HG03439 (cell line): ENCODE results near the gene FAM219A.
"Not testable (repeated sequence)": the region's sequence is repeated elsewhere in the genome, so short reads cannot be mapped to it uniquely, and the experiment has no call there.

Source experiments
- ATAC-seq: cut with Tn5 transposase; IDR thresholded peaks from one replicate; pipeline ENCODE4 v1.9.1; 2021; ENCODE audit warnings: mild to moderate bottlenecking, moderate library complexity; ENCODE audit not compliant: unreplicated experiment

The FAM219A gene

GRCh38 chr9:34485822-34486221 lies 27.5 kb upstream of the FAM219A start:
- no peak for ATAC-seq

DNA sequence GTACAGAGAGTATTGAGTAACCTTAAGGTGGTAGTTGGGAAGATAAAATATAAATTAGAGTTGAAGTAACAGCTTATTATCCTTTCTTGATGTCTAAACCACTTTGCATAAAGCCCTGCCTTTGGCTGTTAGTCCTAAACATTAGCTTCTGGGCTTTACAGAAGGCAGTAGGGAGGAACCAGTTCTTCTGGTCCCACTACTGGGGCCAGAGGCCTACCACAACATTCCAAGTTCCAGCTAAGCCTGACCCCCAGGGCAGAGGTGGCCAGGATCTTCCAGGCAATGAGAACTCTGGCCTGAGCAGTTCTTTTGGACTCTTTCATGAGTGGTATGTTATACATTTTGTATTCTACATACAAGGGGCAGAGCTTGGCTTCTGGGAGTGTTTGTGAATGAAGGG lies 26.3 kb upstream of the FAM219A start:
- no peak for ATAC-seq

DNA sequence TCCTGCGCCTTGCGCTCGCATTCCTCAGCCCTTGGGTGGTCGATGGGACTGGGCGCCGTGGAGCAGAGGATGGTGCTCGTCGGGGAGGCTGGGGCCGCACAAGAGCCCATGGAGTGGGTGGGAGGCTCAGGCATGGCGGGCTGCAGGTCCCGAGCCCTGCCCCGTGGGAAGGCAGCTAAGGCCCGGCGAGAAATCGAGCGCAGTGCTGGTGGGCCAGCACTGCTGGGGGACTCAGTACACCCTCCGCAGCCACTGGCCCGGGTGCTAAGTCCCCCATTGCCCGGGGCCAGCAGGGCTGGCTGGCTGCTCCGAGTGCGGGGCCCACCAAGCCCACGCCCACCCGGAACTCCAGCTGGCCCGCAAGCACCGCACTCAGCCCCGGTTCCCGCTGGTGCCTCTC lies 24.4 kb upstream of the FAM219A start:
- ATAC-seq, result not testable (repeated sequence)

DNA sequence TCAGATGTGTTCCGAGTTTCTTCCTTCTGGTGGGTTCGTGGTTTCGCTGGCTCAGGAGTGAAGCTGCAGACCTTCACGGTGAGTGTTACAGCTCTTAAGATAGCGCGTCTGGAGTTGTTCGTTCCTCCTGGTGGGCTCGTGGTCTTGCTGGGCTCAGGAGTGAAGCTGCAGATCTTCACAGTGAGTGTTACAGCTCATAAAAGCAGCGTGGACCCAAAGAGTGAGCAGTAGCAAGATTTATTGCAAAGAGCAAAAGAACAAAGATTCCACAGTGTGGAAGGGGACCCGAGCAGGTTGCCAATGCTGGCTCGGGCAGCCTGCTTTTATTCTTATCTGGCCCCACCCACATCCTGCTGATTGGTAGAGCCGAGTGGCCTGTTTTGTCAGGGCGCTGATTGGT lies 23.2 kb upstream of the FAM219A start:
- ATAC-seq, result not testable (repeated sequence)

DNA sequence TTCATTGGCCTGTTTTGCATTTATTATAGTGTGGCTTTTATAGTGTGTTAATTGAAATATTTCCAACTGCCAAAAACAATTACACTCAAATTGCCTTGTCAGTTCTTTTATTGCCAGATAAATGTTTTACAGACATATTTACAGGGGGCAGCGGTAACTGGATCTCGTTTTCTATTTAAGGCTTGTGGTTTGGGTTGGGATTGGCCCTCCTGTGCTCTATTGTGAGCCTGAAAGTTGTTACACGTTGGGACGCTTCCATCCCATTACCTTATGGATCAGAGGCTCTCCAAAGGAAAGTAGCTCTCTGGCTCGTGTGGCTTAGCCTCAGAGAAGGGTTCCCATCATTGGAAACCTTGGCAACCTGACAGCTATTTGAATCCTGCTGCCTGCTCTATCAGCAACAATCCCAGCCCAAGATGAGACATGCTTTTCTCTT lies 21.1 kb upstream of the FAM219A start:
- no peak for ATAC-seq

- ATAC-seq, result no peak
These were observed 19.2 kb upstream of the FAM219A start for GRCh38 chr9:34477541-34477940.

DNA sequence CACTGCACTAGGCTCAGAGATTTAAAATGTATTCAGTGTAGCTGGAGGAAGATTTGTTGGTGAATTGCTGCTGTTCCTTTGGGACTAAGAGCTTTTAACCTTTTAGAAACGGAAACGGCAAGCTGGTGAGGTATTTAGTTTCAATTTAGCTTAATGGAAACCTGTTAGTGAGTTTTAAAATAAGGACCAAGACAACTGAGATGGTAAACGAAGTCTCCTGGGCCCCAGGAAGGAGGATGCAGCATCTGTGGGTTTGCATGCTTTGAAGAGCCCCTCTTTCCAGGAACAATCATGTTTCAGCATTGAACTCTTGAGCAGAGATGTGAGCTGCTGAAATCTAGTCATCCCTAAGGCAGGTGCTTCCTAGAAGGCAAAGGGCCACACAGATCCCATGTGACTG lies 16.7 kb upstream of the FAM219A start:
- no peak for ATAC-seq

DNA sequence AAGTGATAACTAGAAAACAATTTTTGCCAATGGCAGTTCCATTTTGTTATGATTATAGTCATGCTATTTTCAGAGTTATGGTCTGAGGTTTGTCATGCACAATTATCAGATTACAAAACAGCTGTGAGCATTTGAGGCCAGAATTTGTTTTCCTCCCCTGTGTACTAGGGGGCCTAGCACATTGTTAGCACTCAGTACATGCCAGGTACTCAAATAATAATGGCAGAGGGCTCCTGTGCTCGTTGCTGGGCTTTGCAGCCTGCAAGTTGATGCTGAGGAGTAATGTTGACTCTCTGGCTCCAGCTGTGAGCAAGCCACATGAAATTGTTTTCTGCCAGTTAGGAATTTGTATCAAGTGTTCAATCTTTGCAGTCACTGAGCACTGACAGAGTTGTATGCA lies 7.1 kb upstream of the FAM219A start:
- no peak for ATAC-seq

- no peak for ATAC-seq
These were observed 6.2 kb upstream of the FAM219A start for GRCh38 chr9:34464571-34464970.

DNA sequence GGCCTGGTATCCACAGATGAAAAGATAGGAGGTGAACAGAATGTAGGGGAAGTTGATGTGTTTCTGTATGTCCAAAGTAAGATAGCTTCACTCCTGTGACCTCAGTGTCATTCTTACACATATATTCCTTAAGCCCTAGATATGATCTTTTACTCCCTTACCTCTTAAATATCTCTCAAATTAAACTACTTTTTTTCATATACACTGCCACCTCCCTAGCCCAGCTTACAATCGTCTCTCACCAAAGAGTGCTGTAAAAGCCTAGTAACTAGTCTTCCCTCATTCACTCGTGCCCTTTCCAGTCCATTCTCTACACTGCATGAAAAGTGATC lies 5.5 kb upstream of the FAM219A start:
- ATAC-seq, result no peak

GRCh38 chr9:34463098-34463900 lies 4.9 kb upstream of the FAM219A start:
- no peak for ATAC-seq

DNA sequence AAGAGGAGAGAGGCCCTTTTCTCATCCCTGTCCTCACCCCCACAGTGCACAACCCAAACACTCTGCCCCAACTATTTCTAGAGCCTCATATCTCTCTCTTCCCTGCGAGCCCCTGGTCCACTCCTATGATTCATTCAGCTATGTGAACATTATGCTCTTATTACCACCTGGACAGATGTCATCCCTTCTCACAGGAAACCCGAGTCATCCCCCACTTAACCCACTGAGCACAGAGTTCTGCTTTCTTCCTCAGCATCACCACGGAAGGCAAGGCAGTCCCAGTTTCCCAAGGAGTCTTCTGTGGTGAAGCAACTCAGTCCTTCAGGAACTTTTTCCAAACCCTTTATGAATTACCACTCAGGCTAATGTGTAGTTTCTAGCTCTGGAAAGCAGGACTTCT lies 1.6 kb upstream of the FAM219A start:
- ATAC-seq, result no peak

DNA sequence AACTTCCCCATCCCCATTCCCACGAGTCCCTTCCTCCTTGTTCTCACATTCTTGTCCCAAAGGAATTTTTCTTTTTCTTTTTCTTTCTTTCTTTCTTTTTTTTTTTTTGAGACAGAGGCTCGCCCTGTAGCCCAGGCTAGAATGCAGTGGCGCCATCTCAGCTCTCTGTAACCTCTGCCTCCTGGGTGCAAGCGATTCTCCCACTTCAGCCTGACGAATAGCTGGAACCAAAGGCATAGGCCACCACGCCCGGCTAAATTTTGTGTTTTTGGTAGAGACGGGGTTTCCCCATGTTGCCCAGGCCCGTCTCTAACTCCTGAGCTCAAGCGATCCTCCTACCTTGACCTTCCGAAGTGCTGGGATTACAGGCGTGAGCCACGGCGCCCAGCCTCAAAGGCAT lies 986 bp upstream of the FAM219A start:
- no peak for ATAC-seq

- ATAC-seq, result no peak
These were observed 580 bp upstream of the FAM219A start for GRCh38 chr9:34458959-34459340.

DNA sequence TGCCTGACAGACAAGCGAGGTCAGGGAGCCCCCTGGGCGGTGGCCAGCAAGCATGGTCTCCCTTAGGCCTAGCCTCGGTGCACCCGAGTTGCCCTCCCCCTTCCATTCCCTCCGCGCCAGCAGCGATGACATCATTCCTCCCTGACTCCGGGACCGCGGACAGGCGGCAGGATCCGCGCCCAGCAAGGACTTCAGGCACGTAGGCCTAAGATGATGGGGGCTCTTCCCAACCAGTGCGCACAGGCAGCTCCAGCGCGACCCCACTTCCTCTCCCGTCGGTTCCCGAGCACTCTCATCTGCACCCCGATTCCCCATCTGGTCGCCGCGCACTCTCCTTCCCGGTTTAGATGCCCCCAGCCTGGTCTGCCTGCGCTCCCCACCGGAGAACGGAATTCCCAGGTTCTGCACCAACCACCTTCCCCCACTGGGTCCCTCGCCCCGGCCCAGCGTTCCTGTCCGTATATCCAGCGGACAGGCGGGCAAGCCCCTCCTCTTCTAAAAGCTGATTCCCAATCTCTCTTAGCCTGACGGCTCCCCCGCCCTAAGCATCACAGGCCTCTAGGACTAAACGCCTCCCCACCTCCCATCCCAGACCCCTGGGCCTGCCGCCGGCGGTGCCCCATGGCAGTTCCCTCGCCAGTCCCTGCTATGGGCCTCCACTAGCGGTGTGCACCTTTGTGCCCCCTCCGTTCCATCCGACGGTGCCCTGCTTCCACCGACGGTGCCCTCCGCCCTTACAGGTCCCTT lies 931 bp downstream of the FAM219A start:
- ATAC-seq, result no peak

GRCh38 chr9:34456746-34457145 lies 1.6 kb downstream of the FAM219A start:
- ATAC-seq, result no peak

- ATAC-seq, result no peak
These were observed 2.2 kb downstream of the FAM219A start for GRCh38 chr9:34456151-34456550.

DNA sequence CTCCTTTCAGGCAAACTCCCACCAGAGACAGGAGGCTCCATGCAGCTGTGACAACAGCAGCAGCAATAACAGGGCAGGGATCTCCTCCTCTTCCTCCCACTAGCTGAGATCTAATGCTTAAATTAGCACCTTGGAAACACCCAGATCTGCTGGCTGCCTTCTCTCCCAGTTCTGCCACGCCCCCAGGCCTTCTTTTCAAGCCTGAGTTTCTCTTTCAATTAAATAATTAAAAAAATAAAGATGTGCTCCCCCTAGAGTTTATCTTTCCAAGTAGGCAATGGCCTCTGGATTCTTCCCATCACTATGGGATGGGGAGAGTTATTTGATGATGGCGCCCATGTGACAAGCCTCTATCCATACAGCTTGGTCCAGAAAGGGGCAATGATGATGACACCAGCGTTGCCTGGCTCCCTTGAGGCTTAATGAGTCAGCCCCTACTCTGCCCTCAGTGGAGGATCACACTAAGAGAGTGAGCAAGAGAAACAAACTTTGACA lies 3.8 kb downstream of the FAM219A start:
- ATAC-seq, result no peak

DNA sequence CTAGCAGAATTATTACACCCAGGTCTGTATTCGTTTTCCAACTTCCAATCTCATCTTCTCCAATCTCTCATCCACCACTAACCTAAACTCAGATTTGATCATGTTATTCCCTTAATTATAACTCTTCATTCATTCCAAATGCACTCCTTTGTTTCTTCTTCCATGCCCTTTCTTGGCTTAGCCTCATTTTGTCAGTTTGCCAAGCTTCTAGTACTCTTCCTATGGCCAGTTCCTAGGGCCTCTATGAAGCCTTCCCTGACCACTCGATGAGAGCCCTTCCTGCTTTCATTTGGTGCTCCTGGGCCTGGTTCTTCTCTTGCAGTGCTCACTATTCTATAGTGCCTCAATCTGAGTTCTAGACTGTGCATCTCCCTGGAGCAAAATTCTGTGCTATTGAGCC lies 5.8 kb downstream of the FAM219A start:
- no peak for ATAC-seq

- ATAC-seq, result peak; percentile 66
These were observed 6.8 kb downstream of the FAM219A start for GRCh38 chr9:34451545-34451944.

GRCh38 chr9:34451135-34451534 lies 7.2 kb downstream of the FAM219A start:
- no peak for ATAC-seq

DNA sequence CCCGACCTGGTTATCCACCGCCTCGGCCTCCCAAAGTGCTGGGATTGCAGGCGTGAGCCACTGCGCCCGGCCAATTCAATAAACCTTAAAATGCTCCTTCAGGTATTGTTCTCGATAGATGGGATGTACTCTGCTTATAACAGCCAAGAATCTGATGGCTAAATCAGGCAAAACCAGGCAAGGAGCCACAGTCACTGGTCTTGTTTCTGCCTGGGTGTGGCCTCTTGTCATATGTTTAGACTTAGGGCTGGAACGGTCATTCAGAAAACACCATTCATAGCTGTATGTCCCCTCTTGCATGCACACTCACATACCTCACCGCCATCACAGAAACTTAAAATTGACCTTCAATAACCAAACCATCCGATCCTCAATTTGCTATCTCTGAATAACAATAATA lies 7.7 kb downstream of the FAM219A start:
- no peak for ATAC-seq
